Mesenchymal stem cell (in vitro differentiated cells and primary cell): Measurements from ENCODE around the gene ADH1C.

Experiments
- DNase-seq: peaks from one replicate; pipeline ENCODE4 v3.0.0-alpha.2; 2013
- H2AFZ ChIP-seq: one replicate; pipeline ENCODE4 v1.6.1; 2013; ENCODE audit warnings: low read depth, mild to moderate bottlenecking, control low read depth, inconsistent platforms, low read length, moderate library complexity
- H2AK5ac ChIP-seq: 2 replicates; pipeline ENCODE4 v1.6.1; 2013; ENCODE audit warnings: low read length, moderate library complexity, mild to moderate bottlenecking, inconsistent platforms; ENCODE audit not compliant: severe bottlenecking
- H2BK120ac ChIP-seq: one replicate; pipeline ENCODE4 v1.6.1; 2013; ENCODE audit warnings: low read depth, mild to moderate bottlenecking, inconsistent platforms, low read length, moderate library complexity
- H2BK12ac ChIP-seq, 2 experiments: one replicate each; pipeline ENCODE4 v1.6.1; 2013; ENCODE audit warnings: inconsistent platforms in 2 of 2, low read length in 2 of 2, mild to moderate bottlenecking in 2 of 2, moderate library complexity in 2 of 2, control low read depth in 1 of 2
- H2BK15ac ChIP-seq: one replicate; pipeline ENCODE4 v1.6.1; 2013; ENCODE audit warnings: mild to moderate bottlenecking, low read depth, inconsistent platforms; ENCODE audit not compliant: poor library complexity, severe bottlenecking
- H2BK5ac ChIP-seq: 2 replicates; pipeline ENCODE4 v1.6.1; 2013; ENCODE audit warnings: low read depth, mild to moderate bottlenecking, low read length, control low read depth, inconsistent platforms; ENCODE audit not compliant: poor library complexity, severe bottlenecking
- H3K14ac ChIP-seq, 2 experiments: one replicate each; pipeline ENCODE4 v1.6.1; 2013; ENCODE audit warnings: inconsistent platforms in 2 of 2, low read length in 2 of 2, control low read depth in 1 of 2, mild to moderate bottlenecking in 1 of 2, moderate library complexity in 1 of 2
- H3K18ac ChIP-seq, 2 experiments: one replicate each; pipeline ENCODE4 v1.6.1; 2013; ENCODE audit warnings: inconsistent platforms in 2 of 2, low read length in 2 of 2, control low read depth in 1 of 2, low read depth in 1 of 2, mild to moderate bottlenecking in 1 of 2
- H3K23ac ChIP-seq, 2 experiments: one replicate each; pipeline ENCODE4 v1.6.1; 2013; ENCODE audit warnings: inconsistent platforms in 2 of 2, low read length in 2 of 2, mild to moderate bottlenecking in 2 of 2, moderate library complexity in 2 of 2, control low read depth in 1 of 2
- H3K27ac ChIP-seq: 2 replicates; pipeline ENCODE4 v1.5.1; 2013; ENCODE audit warnings: mild to moderate bottlenecking, moderate library complexity, low read length, control low read depth, inconsistent platforms; ENCODE audit not compliant: poor library complexity, severe bottlenecking
- H3K27me3 ChIP-seq, 2 experiments: 2 replicates each; pipeline versions ENCODE4 v1.6.1 to v1.7.0; 2013; ENCODE audit warnings: low read length in 2 of 2, mild to moderate bottlenecking in 2 of 2, moderate library complexity in 2 of 2, control low read depth in 1 of 2, inconsistent platforms in 1 of 2; ENCODE audit not compliant: control insufficient read depth in 1 of 2, insufficient read depth in 1 of 2
- H3K36me3 ChIP-seq, 2 experiments: 2 replicates each; pipeline versions ENCODE4 v1.6.1 to v1.7.0; 2013; ENCODE audit warnings: low read length in 2 of 2, control low read depth in 1 of 2, inconsistent platforms in 1 of 2, low read depth in 1 of 2, mild to moderate bottlenecking in 1 of 2; ENCODE audit not compliant: insufficient read depth in 2 of 2, control insufficient read depth in 1 of 2
- H3K4ac ChIP-seq, 2 experiments: one replicate each; pipeline ENCODE4 v1.6.1; 2013; ENCODE audit warnings: inconsistent platforms in 2 of 2, low read length in 2 of 2, mild to moderate bottlenecking in 2 of 2, moderate library complexity in 2 of 2, control low read depth in 1 of 2, low read depth in 1 of 2
- H3K4me1 ChIP-seq: 2 replicates; pipeline ENCODE4 v1.6.1; 2013; ENCODE audit warnings: low read depth, low read length, control low read depth; ENCODE audit not compliant: control insufficient read depth, insufficient read depth
- H3K4me2 ChIP-seq: 2 replicates; pipeline ENCODE4 v1.6.1; 2013; ENCODE audit warnings: low read length, mild to moderate bottlenecking, inconsistent platforms; ENCODE audit not compliant: poor library complexity, severe bottlenecking
- H3K4me3 ChIP-seq, 2 experiments: 2 replicates each; pipeline versions ENCODE4 v1.5.1 to v1.7.0; 2013; ENCODE audit warnings: low read length in 2 of 2, mild to moderate bottlenecking in 2 of 2, control low read depth in 1 of 2, low read depth in 1 of 2; ENCODE audit not compliant: insufficient read depth in 1 of 2
- H3K79me1 ChIP-seq: replicated peaks from 2 replicates; pipeline ENCODE4 v1.6.1; 2013; ENCODE audit warnings: mild to moderate bottlenecking, control low read depth, low read length, inconsistent platforms; ENCODE audit not compliant: poor library complexity, severe bottlenecking
- H3K9ac ChIP-seq: 2 replicates; pipeline ENCODE4 v1.7.0; 2013; ENCODE audit warnings: mild to moderate bottlenecking, low read length, moderate library complexity
- H3K9me3 ChIP-seq: 2 replicates; pipeline ENCODE4 v1.7.0; 2013; ENCODE audit warnings: mild to moderate bottlenecking, low read length; ENCODE audit not compliant: control insufficient read depth
- H4K8ac ChIP-seq: one replicate; pipeline ENCODE4 v1.6.1; 2013; ENCODE audit warnings: inconsistent platforms, mild to moderate bottlenecking, low read length, moderate library complexity
- H4K91ac ChIP-seq: one replicate; pipeline ENCODE4 v1.6.1; 2013; ENCODE audit warnings: mild to moderate bottlenecking, low read length, inconsistent platforms
- WGBS: methylation state at CpG from one replicate; pipeline ENCODE4 v1.1.7; 2013; ENCODE audit warnings: mixed read lengths; 5-methylcytosine and 5-hydroxymethylcytosine counted together

Gene ADH1C

GRCh38 chr4:99314211-99314610 is 38.3 kb downstream of the ADH1C start:
- DNase-seq, result no peak
- H3K14ac ChIP-seq, result no peak overlapping the region
- H3K36me3 ChIP-seq, result peaks cover 0 to 13% of the 10 kb centered on the region in 2 experiments
- H3K9me3 ChIP-seq, result no peaks in the 10 kb centered on the region
- H2AK5ac ChIP-seq, result no peak overlapping the region
- H2BK5ac ChIP-seq, result no peak overlapping the region
- H3K23ac ChIP-seq, result no peak overlapping the region
- no peak overlapping the region for H2AFZ ChIP-seq
- no peak overlapping the region for H4K8ac ChIP-seq
- H4K91ac ChIP-seq, result no peak overlapping the region
- no peak overlapping the region for H3K4me2 ChIP-seq
- no peak overlapping the region for H3K9ac ChIP-seq
- no peak overlapping the region for H2BK12ac ChIP-seq
- peaks cover 3% of the 10 kb centered on the region for H3K4me1 ChIP-seq
- H3K79me1 ChIP-seq, result no peaks in the 10 kb centered on the region
- no peak overlapping the region for H2BK120ac ChIP-seq
- no peak overlapping the region for H2BK15ac ChIP-seq
- H3K4ac ChIP-seq, result no peak overlapping the region
- no peak overlapping the region for H3K4me3 ChIP-seq
- H3K27ac ChIP-seq, result no peak overlapping the region
- no peak overlapping the region for H3K18ac ChIP-seq
- H3K27me3 ChIP-seq, result no peaks in the 10 kb centered on the region
- 77% methylated on average over 1 of the region's 1 CpG for WGBS

- no peak overlapping the region for H2BK5ac ChIP-seq
- no peak overlapping the region for H2BK15ac ChIP-seq
- H3K4me3 ChIP-seq, result no peak overlapping the region
- no peak overlapping the region for H4K91ac ChIP-seq
- no peaks in the 10 kb centered on the region for H3K4me1 ChIP-seq
- H3K14ac ChIP-seq, result no peak overlapping the region
- H3K79me1 ChIP-seq, result no peaks in the 10 kb centered on the region
- no peak overlapping the region for H2BK120ac ChIP-seq
- H2BK12ac ChIP-seq, result no peak overlapping the region
- WGBS, result 72% methylated on average over 2 of the region's 2 CpGs
- no peak overlapping the region for H3K9ac ChIP-seq
- H3K4me2 ChIP-seq, result no peak overlapping the region
- DNase-seq, result no peak
- H2AK5ac ChIP-seq, result no peak overlapping the region
- peaks cover 0 to 11% of the 10 kb centered on the region in 2 experiments for H3K36me3 ChIP-seq
- H3K23ac ChIP-seq, result no peak overlapping the region
- H2AFZ ChIP-seq, result no peak overlapping the region
- no peak overlapping the region for H3K4ac ChIP-seq
- no peak overlapping the region for H3K18ac ChIP-seq
- H3K27ac ChIP-seq, result no peak overlapping the region
- no peak overlapping the region for H4K8ac ChIP-seq
- no peaks in the 10 kb centered on the region for H3K27me3 ChIP-seq
- no peaks in the 10 kb centered on the region for H3K9me3 ChIP-seq
Observed at GRCh38 chr4:99310389-99310788, 42.2 kb downstream of the ADH1C start.

- no peak overlapping the region for H3K4ac ChIP-seq
- H3K9ac ChIP-seq, result no peak overlapping the region
- H2BK12ac ChIP-seq, result no peak overlapping the region
- peaks cover 2% of the 10 kb centered on the region for H3K4me1 ChIP-seq
- H3K14ac ChIP-seq, result no peak overlapping the region
- no peak overlapping the region for H2AK5ac ChIP-seq
- H2BK5ac ChIP-seq, result no peak overlapping the region
- no peaks in the 10 kb centered on the region for H3K79me1 ChIP-seq
- no peak overlapping the region for H2BK120ac ChIP-seq
- no peak overlapping the region for H3K4me3 ChIP-seq
- no peaks in the 10 kb centered on the region for H3K9me3 ChIP-seq
- no peak overlapping the region for H3K27ac ChIP-seq
- H2BK15ac ChIP-seq, result no peak overlapping the region
- no peak overlapping the region for H3K4me2 ChIP-seq
- H4K91ac ChIP-seq, result no peak overlapping the region
- no peak overlapping the region for H3K18ac ChIP-seq
- WGBS, result 93% methylated on average over 10 of the region's 11 CpGs
- H3K27me3 ChIP-seq, result no peaks in the 10 kb centered on the region
- H2AFZ ChIP-seq, result no peak overlapping the region
- no peak overlapping the region for H3K23ac ChIP-seq
- peaks cover 0 to 6% of the 10 kb centered on the region in 2 experiments for H3K36me3 ChIP-seq
- no peak overlapping the region for H4K8ac ChIP-seq
- no peak for DNase-seq
Observed at GRCh38 chr4:99305638-99306400, 46.7 kb downstream of the ADH1C start.

GRCh38 chr4:99301376-99302164 is 51.0 kb downstream of the ADH1C start:
- Histone ChIP-seq H3K14ac (no peak overlapping the region), H2AFZ (no peak overlapping the region), H3K23ac (no peak overlapping the region), H3K27me3 (no peaks in the 10 kb centered on the region), H4K8ac (no peak overlapping the region), H2BK15ac (no peak overlapping the region), H2BK120ac (no peak overlapping the region), H2AK5ac (peak overlapping the region; percentile 79), H4K91ac (no peak overlapping the region), H3K27ac (peak overlapping the region; percentile 78), H3K9ac (peak overlapping the region; percentile 53), H3K4me3 (no peak overlapping the region), H3K4me1 (peaks cover 2% of the 10 kb centered on the region), H3K4ac (no peak overlapping the region), H3K4me2 (no peak overlapping the region), H3K18ac (no peak overlapping the region), H2BK5ac (no peak overlapping the region), H2BK12ac (no peak overlapping the region), H3K36me3 (no peaks in the 10 kb centered on the region), H3K79me1 (no peaks in the 10 kb centered on the region), H3K9me3 (peaks cover 5% of the 10 kb centered on the region)
- WGBS, result 87% methylated on average over 6 of the region's 7 CpGs
- DNase-seq, result peak; percentile 30
